ENCODE measurements around the gene WWTR1.

The WWTR1 gene

GRCh38 chr3:149542375-149543312, 115.2 kb downstream of the WWTR1 start:
- TF ChIP-seq, protein P1, sequence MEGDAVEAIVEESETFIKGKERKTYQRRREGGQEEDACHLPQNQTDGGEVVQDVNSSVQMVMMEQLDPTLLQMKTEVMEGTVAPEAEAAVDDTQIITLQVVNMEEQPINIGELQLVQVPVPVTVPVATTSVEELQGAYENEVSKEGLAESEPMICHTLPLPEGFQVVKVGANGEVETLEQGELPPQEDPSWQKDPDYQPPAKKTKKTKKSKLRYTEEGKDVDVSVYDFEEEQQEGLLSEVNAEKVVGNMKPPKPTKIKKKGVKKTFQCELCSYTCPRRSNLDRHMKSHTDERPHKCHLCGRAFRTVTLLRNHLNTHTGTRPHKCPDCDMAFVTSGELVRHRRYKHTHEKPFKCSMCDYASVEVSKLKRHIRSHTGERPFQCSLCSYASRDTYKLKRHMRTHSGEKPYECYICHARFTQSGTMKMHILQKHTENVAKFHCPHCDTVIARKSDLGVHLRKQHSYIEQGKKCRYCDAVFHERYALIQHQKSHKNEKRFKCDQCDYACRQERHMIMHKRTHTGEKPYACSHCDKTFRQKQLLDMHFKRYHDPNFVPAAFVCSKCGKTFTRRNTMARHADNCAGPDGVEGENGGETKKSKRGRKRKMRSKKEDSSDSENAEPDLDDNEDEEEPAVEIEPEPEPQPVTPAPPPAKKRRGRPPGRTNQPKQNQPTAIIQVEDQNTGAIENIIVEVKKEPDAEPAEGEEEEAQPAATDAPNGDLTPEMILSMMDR (IDR thresholded peaks at IDR 0.05; ENCODE audit: control extremely low read depth, extremely low read depth, low read depth, missing control alignments), result no peak
- ChIA-PET CTCF (interaction anchor here (0.9 to 2.2 kb wide), 5 partner anchors 12 to 266 kb away, joined by 3 to 8 read pairs (median 5); no protein-coding TSS in a partner anchor), POLR2A (no interaction called here)
- no peak for DNase-seq (ENCODE audit: extremely low spot score)

GRCh38 chr3:149541091-149541491, 116.7 kb downstream of the WWTR1 start:
- TF ChIP-seq, protein P1 (IDR thresholded peaks at IDR 0.05; ENCODE audit: control extremely low read depth, extremely low read depth, low read depth, missing control alignments), result no peak
- no peak for DNase-seq (ENCODE audit: extremely low spot score)
- ChIA-PET CTCF (interaction anchor here (2.1 to 2.2 kb wide), 3 partner anchors 10 to 267 kb away, joined by 5 to 8 read pairs (median 7); no protein-coding TSS in a partner anchor), POLR2A (no interaction called here)

DNA sequence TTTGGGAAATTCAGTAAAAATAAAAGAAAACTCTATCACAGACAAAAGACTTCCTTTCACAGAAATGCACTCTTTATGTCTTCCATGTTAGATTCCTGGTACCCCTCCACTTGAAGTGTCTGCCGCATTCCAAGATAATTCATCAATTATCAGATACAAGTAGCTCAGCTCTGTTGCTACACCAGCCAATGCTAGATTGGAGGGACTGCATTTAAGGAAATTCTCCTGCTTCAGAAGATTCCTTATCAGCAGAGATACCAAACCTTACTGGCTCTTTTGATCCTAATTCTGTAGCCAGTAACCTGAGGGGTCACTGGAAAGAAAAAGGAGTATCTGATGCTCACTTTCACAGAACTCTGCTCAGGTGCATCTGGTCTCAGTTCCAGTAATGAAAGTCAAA, 119.5 kb downstream of the WWTR1 start:
- ChIA-PET CTCF (no interaction called here), POLR2A (no interaction called here)
- no peak for DNase-seq (ENCODE audit: extremely low spot score)
- TF ChIP-seq, protein P1 (IDR thresholded peaks at IDR 0.05; ENCODE audit: control extremely low read depth, extremely low read depth, low read depth, missing control alignments), result no peak

DNA sequence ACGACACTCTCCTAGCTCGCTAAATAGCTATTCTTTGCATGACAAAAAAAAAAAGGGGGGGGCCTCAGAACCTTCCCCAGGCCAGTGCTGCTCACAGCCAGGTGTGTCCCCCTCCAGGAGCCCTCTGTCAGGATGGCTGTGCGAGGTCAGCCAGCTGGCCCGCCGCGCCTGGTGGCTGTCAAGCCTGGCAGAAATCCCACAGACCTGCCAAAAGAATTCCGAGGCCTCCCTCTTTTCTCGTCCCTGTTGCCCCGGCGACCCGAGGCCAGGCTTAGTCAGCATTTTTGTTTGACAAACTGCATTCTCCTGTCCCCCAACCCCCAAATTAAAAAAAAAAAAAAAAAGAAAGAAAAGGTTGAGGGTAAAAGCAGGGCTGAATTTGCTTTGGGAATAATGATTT, 121.4 kb downstream of the WWTR1 start:
- POLR2A ChIA-PET, result interaction anchor here (0.6 kb wide), 1 partner anchor 82 kb away, joined by 3 read pairs; no protein-coding TSS in a partner anchor
- CTCF ChIA-PET, result interaction anchor here (1.0 kb wide), 1 partner anchor 235 kb away, joined by 3 read pairs; no protein-coding TSS in a partner anchor
- TF ChIP-seq, protein P1 (IDR thresholded peaks at IDR 0.05; ENCODE audit: control extremely low read depth, extremely low read depth, low read depth, missing control alignments), result no peak
- DNase-seq (ENCODE audit: extremely low spot score), result no peak

DNA sequence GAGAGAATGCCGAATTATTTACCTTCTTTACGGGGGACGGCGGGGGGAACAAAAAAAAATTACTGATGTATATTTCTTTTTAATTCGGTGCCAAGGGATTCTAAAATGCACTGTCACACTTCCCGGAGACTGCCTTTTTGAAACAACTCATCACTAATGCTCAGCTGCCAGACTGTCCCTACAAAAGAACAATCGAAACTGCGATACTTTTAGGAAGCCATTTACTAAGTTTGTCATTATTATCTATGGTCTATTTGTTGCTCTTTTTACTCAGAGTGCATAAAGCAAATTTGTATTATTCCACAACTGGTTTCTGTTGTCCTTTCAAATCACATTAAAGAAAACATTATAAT, 122.5 kb downstream of the WWTR1 start:
- TF ChIP-seq, protein P1 (IDR thresholded peaks at IDR 0.05; ENCODE audit: control extremely low read depth, extremely low read depth, low read depth, missing control alignments), result no peak
- ChIA-PET CTCF (interaction anchor here (1.0 to 3.6 kb wide), 4 partner anchors 16 to 236 kb away, joined by 3 to 15 read pairs (median 4); no protein-coding TSS in a partner anchor), POLR2A (no interaction called here)
- DNase-seq (ENCODE audit: extremely low spot score), result no peak

- TF ChIP-seq, protein P1 (IDR thresholded peaks at IDR 0.05; ENCODE audit: control extremely low read depth, extremely low read depth, low read depth, missing control alignments), result no peak
- ChIA-PET CTCF (interaction anchor here (0.7 to 3.6 kb wide), 9 partner anchors 15 to 242 kb away, joined by 3 to 15 read pairs (median 4); no protein-coding TSS in a partner anchor), POLR2A (no interaction called here)
- no peak for DNase-seq (ENCODE audit: extremely low spot score)
Observed at GRCh38 chr3:149534671-149535332, 123.0 kb downstream of the WWTR1 start.
